Measurements from ENCODE around the gene HLA-G. TPM values are rescaled to one million over a fixed set of nuclear protein-coding genes. Genes with fewer than 3 reads are reported as not detected.

HLA-G gene
- total and polyA plus RNA-seq, 9 of the 15 experiments (the other 6 are each of a cell fraction or from before 2014, with no cell fraction given), result 0.13 TPM; not detected in 8

- no peak for TF ChIP-seq CUX1 (CRISPR knock-in tag; IDR thresholded peaks at IDR 0.05)
- no peak for TF ChIP-seq SRSF1 (IDR thresholded peaks at IDR 0.05; ENCODE audit: low read depth, low read length)
- TF ChIP-seq RNF2 (IDR thresholded peaks at IDR 0.05), result no peak
Observed at GRCh38 chr6:29828471-29828797, 809 bp downstream of the HLA-G start (continued).

GRCh38 chr6:29829766-29830165, 2.1 kb downstream of the HLA-G start:
- H3K9ac ChIP-seq (ENCODE audit: insufficient read depth in 1 of 2, low read depth in 2 of 2, low read length in 2 of 2), result no peak overlapping the region
- TF ChIP-seq ZNF121 (CRISPR knock-in tag; conservative IDR thresholded peaks at IDR 0.05) (no peak), NKRF (IDR thresholded peaks at IDR 0.05; ENCODE audit: borderline replicate concordance) (no peak), TCF15 (CRISPR knock-in tag; IDR thresholded peaks at IDR 0.05) (no peak), ZNF77 (CRISPR knock-in tag; IDR thresholded peaks at IDR 0.05) (no peak), CBFA2T3 (IDR thresholded peaks at IDR 0.05) (no peak), PCBP2 (IDR thresholded peaks at IDR 0.05; ENCODE audit: low read depth, low read length, poor library complexity, severe bottlenecking) (no peak), ZNF354B (CRISPR knock-in tag; IDR thresholded peaks at IDR 0.05) (no peak), TARDBP (IDR thresholded peaks at IDR 0.05) (no peak), PURB (CRISPR knock-in tag; IDR thresholded peaks at IDR 0.05; ENCODE audit: low read depth) (no peak), FUS (optimal IDR thresholded peaks at IDR 0.05; ENCODE audit: low read depth, low read length) (no peak), ZNF696 (CRISPR knock-in tag; conservative IDR thresholded peaks at IDR 0.05) (no peak)
- DNase-seq (ENCODE audit: extremely low read depth in 1 of 4, low spot score in 3 of 4) (no peak), FAIRE-seq (no peak), ATAC-seq (no peak)
- H3K4me1 ChIP-seq (replicated peaks in 1 of 2; ENCODE audit: control insufficient read depth in 2 of 2, insufficient read depth in 2 of 2, low read length in 2 of 2), result peaks cover 0 to 11% of the 10 kb centered on the region in 2 experiments; a peak in 1 of 5 replicates
- POLR2A ChIA-PET, result no interaction called here
- no peak overlapping the region for H2AFZ ChIP-seq (ENCODE audit: low read depth, low read length)
- no peaks in the 10 kb centered on the region for H3K36me3 ChIP-seq (ENCODE audit: control insufficient read depth, insufficient read depth, low read length)
- in situ Hi-C loops (cut with MboI), result loop anchor here (25.0 kb wide), 1 partner anchor 92 kb away; no protein-coding TSS in a partner anchor
- WGBS (ENCODE audit: insufficient coverage, low coverage, missing lambda C conversion rate), result 0% methylated on average over 3 of the region's 3 CpGs
- BruUV-seq (replicated peaks), result no TSS peak
- no peak overlapping the region for H3K4me2 ChIP-seq (ENCODE audit: insufficient read depth, low read length)
- H3K27ac ChIP-seq (ENCODE audit: extremely low read depth, low read depth, low read length), result no peak overlapping the region
- no peak overlapping the region for H3K4me3 ChIP-seq
- H4K20me1 ChIP-seq (replicated peaks; ENCODE audit: control insufficient read depth, insufficient read depth, low read length), result no peaks in the 10 kb centered on the region
- no peaks in the 10 kb centered on the region for H3K9me3 ChIP-seq (replicated peaks; ENCODE audit: control insufficient read depth, insufficient read depth, low read depth, low read length)
- CTCF ChIA-PET (ENCODE audit: low intra/inter-chr PET ratio), result no interaction called here
- no peaks in the 10 kb centered on the region for H3K9me1 ChIP-seq (ENCODE audit: control insufficient read depth, insufficient read depth, low read length)
- H3K79me2 ChIP-seq (ENCODE audit: control insufficient read depth, insufficient read depth, low read length), result no peaks in the 10 kb centered on the region
- intact Hi-C loops (cut with micrococcal nuclease), result loop anchor here (5.0 to 10.0 kb wide), 2 partner anchors 77 to 185 kb away; no protein-coding TSS in a partner anchor
- peaks cover 7 to 31% of the 10 kb centered on the region in 2 experiments; a peak in 4 of 5 replicates for H3K27me3 ChIP-seq (ENCODE audit: control insufficient read depth in 2 of 2, insufficient read depth in 2 of 2, low read length in 2 of 2)
